Caco-2 (cell line): ENCODE measurements around the gene BCL2. TPM values are rescaled to one million over a fixed set of nuclear protein-coding genes. Genes with fewer than 3 reads are reported as not detected.

ENCODE experiments used
- BruUV-seq: library from RNA; stranded (reverse); fragments of 400-500 nt; replicated peaks from 2 replicates; lab custom pipeline; 2021; lab: Mats Ljungman, UMichigan
- CTCF ChIA-PET: fragments of 300-600 bp; sonication (Branson Sonifier 250); formaldehyde crosslinking; loops from one replicate; lab custom pipeline; 2022; ENCODE audit warnings: antibody characterized with exemption; lab: Charles Lee
- POLR2A ChIA-PET: fragments of 300-600 bp; sonication (Branson Sonifier 250); formaldehyde crosslinking; loops from one replicate; lab custom pipeline; 2022; ENCODE audit warnings: antibody characterized with exemption; lab: Charles Lee
- DNase-seq, 2 experiments: peaks; one replicate each; pipeline versions ENCODE4 v3.0.0 to v3.0.0-alpha.2; 2020 to 2022
- H3K27me3 ChIP-seq: replicated peaks from 2 replicates; pipeline ENCODE4 v1.6.0; 2011; ENCODE audit warnings: low read length; ENCODE audit not compliant: control insufficient read depth, insufficient read depth
- H3K36me3 ChIP-seq: 2 replicates; pipeline ENCODE4 v1.5.1; 2011; ENCODE audit warnings: low read length; ENCODE audit not compliant: control insufficient read depth, insufficient read depth
- H3K4me1 ChIP-seq: fragments of 250-450 bp; sonication (Bioruptor Pico); 2 replicates; pipeline ENCODE4 v1.5.1; 2020; ENCODE audit warnings: mild to moderate bottlenecking
- H3K4me3 ChIP-seq: 2 replicates; pipeline ENCODE4 v1.5.1; 2011; ENCODE audit warnings: low read depth, mild to moderate bottlenecking, control low read depth, low read length
- H3K9me3 ChIP-seq: fragments of 250-450 bp; sonication (Bioruptor Pico); 2 replicates; pipeline ENCODE4 v1.5.1; 2020; ENCODE audit warnings: mild to moderate bottlenecking, moderate library complexity
- H3K27ac Mint-ChIP-seq: one replicate; pipeline ENCODE4 v1.8.0; 2022; ENCODE audit warnings: mixed read lengths; ENCODE audit not compliant: unreplicated experiment
- H3K27me3 Mint-ChIP-seq: one replicate; pipeline ENCODE4 v1.8.0; 2022; ENCODE audit warnings: mixed read lengths; ENCODE audit not compliant: insufficient read depth, unreplicated experiment
- H3K36me3 Mint-ChIP-seq: one replicate; pipeline ENCODE4 v1.8.0; 2022; ENCODE audit warnings: mild to moderate bottlenecking, mixed read lengths; ENCODE audit not compliant: insufficient read depth, unreplicated experiment
- H3K4me1 Mint-ChIP-seq: one replicate; pipeline ENCODE4 v1.8.0; 2022; ENCODE audit warnings: low read depth, mixed read lengths; ENCODE audit not compliant: unreplicated experiment
- H3K4me3 Mint-ChIP-seq: one replicate; pipeline ENCODE4 v1.8.0; 2022; ENCODE audit warnings: mild to moderate bottlenecking, moderate library complexity, mixed read lengths; ENCODE audit not compliant: unreplicated experiment
- H3K9me3 Mint-ChIP-seq: one replicate; pipeline ENCODE4 v1.8.0; 2022; ENCODE audit warnings: mixed read lengths; ENCODE audit not compliant: unreplicated experiment
- CTCF ChIP-seq, 2 experiments: fragments of 200-600 bp in 1 of 2; IDR thresholded peaks; 1 replicate in 1 of 2; 2 replicates in 1 of 2; pipeline versions ENCODE4 v1.5.1 to v1.8.0; 2011 to 2022; ENCODE audit warnings: antibody characterized with exemption in 1 of 2, control low read depth in 1 of 2, inconsistent platforms in 1 of 2, low read depth in 1 of 2, low read length in 1 of 2, mild to moderate bottlenecking in 1 of 2, moderate library complexity in 1 of 2; ENCODE audit not compliant: insufficient read depth in 1 of 2, severe bottlenecking in 1 of 2, unreplicated experiment in 1 of 2
- intact Hi-C: fragments of 100-400 bp; cut with micrococcal nuclease; formaldehyde crosslinking; loops from one replicate; pipeline ENCODE4 v1.10.0; 2022; ENCODE audit not compliant: unreplicated experiment
- total RNA-seq: library from RNA; stranded (reverse); gene quantifications from 2 replicates; pipeline ENCODE4 v1.2.3, GENCODE V29; 2022

Gene BCL2
- total RNA-seq, 1 experiment from 2014 or later: 6.5 TPM

- ChIA-PET CTCF (no interaction called here), POLR2A (no interaction called here)
- Histone ChIP-seq H3K4me3 (no peak overlapping the region), H3K4me1 (no peaks in the 10 kb centered on the region), H3K9me3 (no peaks in the 10 kb centered on the region), H3K36me3 (no peaks in the 10 kb centered on the region), H3K27me3 (no peaks in the 10 kb centered on the region)
- Mint-ChIP-seq H3K27me3 (no peaks in the 10 kb centered on the region), H3K27ac (no peak overlapping the region), H3K36me3 (no peaks in the 10 kb centered on the region), H3K4me3 (no peak overlapping the region), H3K9me3 (no peaks in the 10 kb centered on the region), H3K4me1 (no peaks in the 10 kb centered on the region)
- no peak for TF ChIP-seq CTCF (IDR thresholded peaks at IDR 0.05; ENCODE audit: insufficient read depth in 1 of 2, low read depth in 1 of 2, low read length in 1 of 2, severe bottlenecking in 1 of 2, unreplicated experiment in 1 of 2)
- intact Hi-C loops: no loop called here
- no peak for DNase-seq
- BruUV-seq: no TSS peak
These were observed 122.2 kb downstream of the BCL2 start for GRCh38 chr18:63197246-63197869.

GRCh38 chr18:63195326-63196159, 124.0 kb downstream of the BCL2 start:
- Histone ChIP-seq H3K27me3 (no peaks in the 10 kb centered on the region), H3K9me3 (no peaks in the 10 kb centered on the region), H3K4me3 (no peak overlapping the region), H3K4me1 (no peaks in the 10 kb centered on the region), H3K36me3 (no peaks in the 10 kb centered on the region)
- no peaks in the 10 kb centered on the region for H3K27me3 Mint-ChIP-seq
- BruUV-seq: no TSS peak
- no peaks in the 10 kb centered on the region for H3K9me3 Mint-ChIP-seq
- no peak overlapping the region for H3K4me3 Mint-ChIP-seq
- ChIA-PET CTCF (no interaction called here), POLR2A (no interaction called here)
- H3K4me1 Mint-ChIP-seq: no peaks in the 10 kb centered on the region
- no peak overlapping the region for H3K27ac Mint-ChIP-seq
- DNase-seq: no peak
- intact Hi-C loops: no loop called here
- TF ChIP-seq CTCF (IDR thresholded peaks at IDR 0.05; ENCODE audit: insufficient read depth in 1 of 2, low read depth in 1 of 2, low read length in 1 of 2, severe bottlenecking in 1 of 2, unreplicated experiment in 1 of 2): no peak
- no peaks in the 10 kb centered on the region for H3K36me3 Mint-ChIP-seq

GRCh38 chr18:63192885-63193349, 126.7 kb downstream of the BCL2 start:
- H3K27me3 Mint-ChIP-seq: no peaks in the 10 kb centered on the region
- Histone ChIP-seq H3K36me3 (no peaks in the 10 kb centered on the region), H3K4me1 (no peaks in the 10 kb centered on the region; the same call in 1 of the 2 replicates), H3K27me3 (no peaks in the 10 kb centered on the region), H3K4me3 (no peak overlapping the region), H3K9me3 (no peaks in the 10 kb centered on the region)
- intact Hi-C loops: no loop called here
- DNase-seq: no peak
- POLR2A ChIA-PET: no interaction called here
- no peak overlapping the region for H3K27ac Mint-ChIP-seq
- no peaks in the 10 kb centered on the region for H3K36me3 Mint-ChIP-seq
- no peaks in the 10 kb centered on the region for H3K9me3 Mint-ChIP-seq
- no peak for TF ChIP-seq CTCF (IDR thresholded peaks at IDR 0.05; ENCODE audit: insufficient read depth in 1 of 2, low read depth in 1 of 2, low read length in 1 of 2, severe bottlenecking in 1 of 2, unreplicated experiment in 1 of 2)
- H3K4me1 Mint-ChIP-seq: no peaks in the 10 kb centered on the region
- BruUV-seq: no TSS peak
- CTCF ChIA-PET: no interaction called here
- no peak overlapping the region for H3K4me3 Mint-ChIP-seq
